ENCODE data around the gene CPED1. TPM values are rescaled to one million over a fixed set of nuclear protein-coding genes. Genes with fewer than 3 reads are reported as not detected.
"Not testable (repeated sequence)": the region's sequence is repeated elsewhere in the genome, so short reads cannot be mapped to it uniquely, and the experiment has no call there.

CPED1 gene
- polyA plus RNA-seq, 1 experiment, result 52.0 TPM

DNA sequence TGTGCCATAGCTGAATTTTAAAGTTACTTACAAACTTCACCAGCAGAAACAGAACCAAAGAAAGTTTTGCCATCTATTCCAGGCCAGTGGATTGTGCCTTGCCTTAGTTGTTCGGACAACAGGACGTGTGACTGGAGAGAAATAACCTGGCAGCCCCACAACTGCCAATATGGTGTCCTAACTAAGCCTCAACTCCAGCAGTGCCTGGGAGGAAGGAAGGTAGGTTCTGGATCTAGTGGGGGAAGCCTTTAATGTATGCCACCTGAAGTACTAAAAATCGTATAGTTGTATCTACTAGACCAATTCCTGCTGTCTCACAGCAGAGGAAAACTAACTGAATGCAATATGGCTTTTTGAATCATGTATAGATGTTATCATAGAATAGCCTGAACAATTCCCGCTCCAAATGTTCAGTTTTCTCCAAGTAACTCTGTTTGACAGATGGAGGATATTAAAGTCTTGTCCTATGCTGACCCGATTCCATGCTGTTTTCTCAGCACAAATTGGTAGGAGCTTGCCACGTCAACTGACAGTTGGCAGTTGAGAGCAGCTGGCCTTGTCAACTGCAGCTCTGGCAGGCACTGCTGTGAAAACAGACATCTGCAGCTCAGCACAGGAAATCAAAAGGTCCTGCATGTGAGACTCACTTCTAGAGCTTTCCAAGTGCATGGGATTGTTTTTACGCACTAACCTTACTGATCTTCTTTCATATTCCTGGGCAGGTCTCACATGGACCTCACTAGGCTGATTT is 255.8 kb downstream of the CPED1 start:
- H3K27me3 ChIP-seq (ENCODE audit: control insufficient read depth, insufficient read depth, low read length), result no peaks in the 10 kb centered on the region
- H3K27ac ChIP-seq (ENCODE audit: low read depth, low read length), result no peak overlapping the region
- no peaks in the 10 kb centered on the region for H3K9me3 ChIP-seq (ENCODE audit: control insufficient read depth, insufficient read depth, low read length)
- TF ChIP-seq, protein P1, sequence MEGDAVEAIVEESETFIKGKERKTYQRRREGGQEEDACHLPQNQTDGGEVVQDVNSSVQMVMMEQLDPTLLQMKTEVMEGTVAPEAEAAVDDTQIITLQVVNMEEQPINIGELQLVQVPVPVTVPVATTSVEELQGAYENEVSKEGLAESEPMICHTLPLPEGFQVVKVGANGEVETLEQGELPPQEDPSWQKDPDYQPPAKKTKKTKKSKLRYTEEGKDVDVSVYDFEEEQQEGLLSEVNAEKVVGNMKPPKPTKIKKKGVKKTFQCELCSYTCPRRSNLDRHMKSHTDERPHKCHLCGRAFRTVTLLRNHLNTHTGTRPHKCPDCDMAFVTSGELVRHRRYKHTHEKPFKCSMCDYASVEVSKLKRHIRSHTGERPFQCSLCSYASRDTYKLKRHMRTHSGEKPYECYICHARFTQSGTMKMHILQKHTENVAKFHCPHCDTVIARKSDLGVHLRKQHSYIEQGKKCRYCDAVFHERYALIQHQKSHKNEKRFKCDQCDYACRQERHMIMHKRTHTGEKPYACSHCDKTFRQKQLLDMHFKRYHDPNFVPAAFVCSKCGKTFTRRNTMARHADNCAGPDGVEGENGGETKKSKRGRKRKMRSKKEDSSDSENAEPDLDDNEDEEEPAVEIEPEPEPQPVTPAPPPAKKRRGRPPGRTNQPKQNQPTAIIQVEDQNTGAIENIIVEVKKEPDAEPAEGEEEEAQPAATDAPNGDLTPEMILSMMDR (IDR thresholded peaks at IDR 0.05; ENCODE audit: low read depth, low read length), result no peak
- DNase-seq (ENCODE audit: low read depth, low spot score), result no peak
- ChIA-PET CTCF (no interaction called here), POLR2A (no interaction called here)
- H3K4me3 ChIP-seq (ENCODE audit: low read depth, low read length), result no peak overlapping the region

DNA sequence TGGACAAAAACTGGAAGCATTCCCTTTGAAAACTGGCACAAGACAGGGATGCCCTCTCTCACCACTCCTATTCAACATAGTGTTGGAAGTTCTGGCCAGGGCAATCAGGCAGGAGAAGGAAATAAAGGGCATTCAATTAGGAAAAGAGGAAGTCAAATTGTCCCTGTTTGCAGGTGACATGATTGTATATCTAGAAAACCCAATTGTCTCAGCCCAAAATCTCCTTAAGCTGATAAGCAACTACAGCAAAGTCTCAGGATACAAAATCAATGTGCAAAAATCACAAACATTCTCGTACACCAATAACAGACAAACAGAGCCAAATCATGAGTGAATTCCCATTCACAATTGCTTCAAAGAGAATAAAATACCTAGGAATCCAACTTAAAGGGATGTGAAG is 262.9 kb downstream of the CPED1 start:
- H3K27ac ChIP-seq (ENCODE audit: low read depth, low read length); H3K27me3 ChIP-seq (ENCODE audit: control insufficient read depth, insufficient read depth, low read length); POLR2A ChIA-PET; DNase-seq (ENCODE audit: low read depth, low spot score); CTCF ChIA-PET; H3K4me3 ChIP-seq (ENCODE audit: low read depth, low read length); H3K9me3 ChIP-seq (ENCODE audit: control insufficient read depth, insufficient read depth, low read length): not testable (repeated sequence)

DNA sequence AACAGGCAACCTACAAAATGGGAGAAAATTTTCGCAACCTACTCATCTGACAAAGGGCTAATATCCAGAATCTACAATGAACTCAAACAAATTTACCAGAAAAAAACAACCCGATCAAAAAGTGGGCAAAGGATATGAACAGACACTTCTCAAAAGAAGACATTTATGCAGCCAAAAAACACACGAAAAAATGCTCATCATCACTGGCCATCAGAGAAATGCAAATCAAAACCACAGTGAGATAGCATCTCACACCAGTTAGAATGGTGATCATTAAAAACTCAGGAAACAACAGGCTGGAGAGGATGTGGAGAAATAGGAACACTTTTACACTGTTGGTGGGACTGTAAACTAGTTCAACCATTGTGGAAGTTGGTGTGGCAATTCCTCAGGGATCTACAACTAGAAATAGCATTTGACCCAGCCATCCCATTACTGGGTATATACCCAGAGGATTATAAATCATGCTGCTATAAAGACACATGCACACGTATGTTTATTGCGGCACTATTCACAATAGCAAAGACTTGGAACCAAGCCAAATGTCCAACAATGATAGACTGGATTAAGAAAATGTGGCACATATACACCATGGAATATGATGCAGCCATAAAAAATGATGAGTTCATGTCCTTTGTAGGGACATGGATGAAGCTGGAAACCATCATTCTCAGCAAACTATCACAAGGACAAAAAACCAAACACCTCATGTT is 264.2 kb downstream of the CPED1 start:
- POLR2A ChIA-PET; H3K27me3 ChIP-seq (ENCODE audit: control insufficient read depth, insufficient read depth, low read length); DNase-seq (ENCODE audit: low read depth, low spot score); H3K27ac ChIP-seq (ENCODE audit: low read depth, low read length); CTCF ChIA-PET; H3K4me3 ChIP-seq (ENCODE audit: low read depth, low read length); H3K9me3 ChIP-seq (ENCODE audit: control insufficient read depth, insufficient read depth, low read length): not testable (repeated sequence)

DNA sequence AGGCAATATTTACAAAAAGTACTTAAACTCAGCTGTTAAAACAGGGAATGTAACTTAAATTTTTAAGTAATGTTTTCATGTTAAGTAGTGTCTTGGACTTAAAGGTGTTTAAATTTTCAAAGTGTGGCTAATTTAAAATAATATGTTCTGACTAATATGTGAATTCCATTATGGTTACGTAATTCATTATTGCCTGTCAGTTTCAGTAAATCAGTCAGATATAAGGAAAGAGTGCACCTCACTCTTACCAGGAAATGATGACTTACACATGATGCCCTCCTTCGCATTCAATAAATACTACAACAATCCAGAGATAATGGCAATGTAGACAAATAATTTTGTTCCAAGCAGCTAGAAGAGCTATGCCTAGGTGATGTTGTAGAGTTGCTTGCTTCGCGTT is 271.3 kb downstream of the CPED1 start:
- TF ChIP-seq, protein P1 (IDR thresholded peaks at IDR 0.05; ENCODE audit: low read depth, low read length), result no peak
- POLR2A ChIA-PET, result no interaction called here
- H3K27ac ChIP-seq (ENCODE audit: low read depth, low read length), result no peak overlapping the region
- no peaks in the 10 kb centered on the region for H3K9me3 ChIP-seq (ENCODE audit: control insufficient read depth, insufficient read depth, low read length)
- no peak overlapping the region for H3K4me3 ChIP-seq (ENCODE audit: low read depth, low read length)
- CTCF ChIA-PET, result interaction anchor here (1.1 kb wide), 1 partner anchor 468 kb away, joined by 3 read pairs; no protein-coding TSS in a partner anchor
- H3K27me3 ChIP-seq (ENCODE audit: control insufficient read depth, insufficient read depth, low read length), result no peaks in the 10 kb centered on the region
- DNase-seq (ENCODE audit: low read depth, low spot score), result no peak

DNA sequence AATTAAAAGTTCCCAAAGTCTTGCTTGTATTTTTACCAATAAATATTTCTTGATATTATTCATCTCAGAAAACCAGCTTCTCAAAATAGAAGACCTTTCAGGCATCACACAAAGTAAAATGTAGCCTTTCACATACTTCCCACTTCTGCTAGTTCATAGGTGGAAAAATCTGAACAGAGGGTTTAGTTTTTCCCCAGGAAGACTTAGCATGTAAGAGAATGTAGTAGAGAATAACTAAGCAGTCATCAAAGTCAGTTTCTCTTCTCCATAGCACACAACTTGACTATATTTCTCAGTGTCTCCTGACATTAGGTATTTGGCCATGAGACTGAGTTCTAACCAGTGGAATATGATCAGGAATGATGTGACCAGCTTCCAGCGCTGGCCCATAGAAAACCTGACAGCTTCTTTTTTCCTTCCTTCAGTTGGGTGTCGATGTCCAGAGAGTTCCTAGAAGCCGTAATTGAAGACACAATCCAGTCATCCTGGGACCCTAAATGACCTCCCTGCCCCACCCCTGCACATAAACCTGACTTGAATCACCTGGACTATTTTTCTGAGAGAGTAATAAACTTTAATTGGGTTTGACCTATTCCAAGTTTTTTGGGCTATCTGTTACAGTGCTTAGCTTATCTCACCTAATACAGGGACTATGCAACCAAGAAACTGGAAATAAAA is 272.8 kb downstream of the CPED1 start:
- Histone ChIP-seq H3K27ac (ENCODE audit: low read depth, low read length) (no peak overlapping the region), H3K4me3 (ENCODE audit: low read depth, low read length) (no peak overlapping the region), H3K9me3 (ENCODE audit: control insufficient read depth, insufficient read depth, low read length) (no peaks in the 10 kb centered on the region), H3K27me3 (ENCODE audit: control insufficient read depth, insufficient read depth, low read length) (no peaks in the 10 kb centered on the region)
- ChIA-PET CTCF (interaction anchor here (1.1 kb wide), 1 partner anchor 469 kb away, joined by 3 read pairs; no protein-coding TSS in a partner anchor), POLR2A (no interaction called here)
- no peak for DNase-seq (ENCODE audit: low read depth, low spot score)
- TF ChIP-seq, protein P1 (IDR thresholded peaks at IDR 0.05; ENCODE audit: low read depth, low read length), result no peak

DNA sequence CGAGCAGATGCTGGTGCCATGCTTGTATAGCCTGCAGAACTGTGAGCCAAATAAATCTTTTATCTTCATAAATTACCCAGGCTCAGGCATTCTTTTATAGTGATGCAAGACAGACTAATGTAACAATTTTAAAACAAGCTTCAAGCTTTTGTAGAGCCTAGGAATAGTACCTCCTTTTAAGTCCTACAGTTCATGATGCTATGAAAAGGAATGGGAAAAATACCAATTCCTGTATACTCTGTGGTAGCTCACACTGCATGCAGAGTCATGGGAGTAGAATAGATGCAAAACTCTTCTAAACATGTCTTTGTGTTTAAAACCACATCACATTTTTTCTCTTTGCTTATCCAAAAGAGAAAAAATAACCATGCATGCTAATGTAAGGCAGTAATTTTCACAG is 273.7 kb downstream of the CPED1 start:
- Histone ChIP-seq H3K27me3 (ENCODE audit: control insufficient read depth, insufficient read depth, low read length) (no peaks in the 10 kb centered on the region), H3K9me3 (ENCODE audit: control insufficient read depth, insufficient read depth, low read length) (no peaks in the 10 kb centered on the region), H3K4me3 (ENCODE audit: low read depth, low read length) (no peak overlapping the region), H3K27ac (ENCODE audit: low read depth, low read length) (no peak overlapping the region)
- POLR2A ChIA-PET, result no interaction called here
- TF ChIP-seq, protein P1 (IDR thresholded peaks at IDR 0.05; ENCODE audit: low read depth, low read length), result no peak
- CTCF ChIA-PET, result no interaction called here
- peak; percentile 8 for DNase-seq (ENCODE audit: low read depth, low spot score)

Data from AG04450 (cell line).